T1000 (cell line): Measurements from ENCODE around the gene TSPAN3.

Experiments
- DNase-seq: peaks from one replicate; lab custom pipeline; 2025; ENCODE audit warnings: mixed read lengths; lab: John Stamatoyannopoulos, UW

The TSPAN3 gene

GRCh38 chr15:77033729-77034671 is 36.9 kb downstream of the TSPAN3 start:
- DNase-seq, result no peak

DNA sequence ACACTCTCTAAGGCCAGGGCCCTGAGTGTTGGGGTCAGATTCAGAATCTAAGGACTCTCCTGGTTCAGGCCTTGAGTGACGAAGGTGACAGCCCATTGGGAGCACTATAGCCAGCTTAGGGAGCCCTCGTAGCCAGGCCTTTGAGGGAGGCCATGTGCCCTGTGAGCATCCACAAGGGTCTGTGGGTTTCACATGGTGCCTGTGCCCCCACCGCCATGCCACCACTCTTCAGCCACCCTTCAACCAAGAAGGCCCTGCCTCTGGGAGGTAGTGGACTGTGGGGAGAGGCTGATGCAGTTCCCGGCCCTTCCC is 37.5 kb downstream of the TSPAN3 start:
- no peak for DNase-seq

GRCh38 chr15:77032647-77033416 is 38.1 kb downstream of the TSPAN3 start:
- DNase-seq, result no peak

GRCh38 chr15:77032052-77032646 is 38.8 kb downstream of the TSPAN3 start:
- DNase-seq, result no peak

DNA sequence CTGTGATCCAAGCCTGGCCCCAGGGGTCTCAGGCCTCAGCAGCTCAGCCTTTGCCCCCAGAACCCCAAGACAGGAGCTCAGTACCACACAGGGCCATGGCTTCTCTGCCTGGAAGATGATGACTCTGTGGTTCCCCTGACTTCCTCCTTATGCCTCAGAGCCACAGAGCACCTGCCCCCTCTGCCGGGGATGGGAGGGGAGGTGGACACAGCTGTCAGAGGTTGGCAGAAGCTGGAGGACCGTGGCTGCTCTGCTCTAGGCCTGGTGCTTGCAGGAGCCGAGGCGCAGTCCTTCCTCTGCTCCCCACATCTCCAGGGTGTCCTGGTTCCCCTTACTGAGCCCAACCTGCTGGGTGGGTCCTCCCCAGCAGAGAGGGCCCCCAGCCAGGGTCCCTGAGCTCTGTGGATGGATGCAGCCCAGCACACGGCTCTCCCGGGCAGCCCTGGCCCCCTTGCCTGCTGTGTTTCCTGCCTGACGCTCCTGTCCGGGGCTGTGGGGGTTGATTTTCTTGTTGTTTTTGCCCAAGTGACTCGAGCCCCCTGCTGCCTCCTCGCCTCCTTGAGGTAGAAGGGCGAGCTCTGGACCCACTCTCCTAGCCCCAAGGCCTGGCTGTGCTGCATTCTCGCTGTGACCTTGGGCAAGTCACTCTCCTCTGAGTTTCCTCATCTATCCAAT is 39.4 kb downstream of the TSPAN3 start:
- DNase-seq, result no peak

DNA sequence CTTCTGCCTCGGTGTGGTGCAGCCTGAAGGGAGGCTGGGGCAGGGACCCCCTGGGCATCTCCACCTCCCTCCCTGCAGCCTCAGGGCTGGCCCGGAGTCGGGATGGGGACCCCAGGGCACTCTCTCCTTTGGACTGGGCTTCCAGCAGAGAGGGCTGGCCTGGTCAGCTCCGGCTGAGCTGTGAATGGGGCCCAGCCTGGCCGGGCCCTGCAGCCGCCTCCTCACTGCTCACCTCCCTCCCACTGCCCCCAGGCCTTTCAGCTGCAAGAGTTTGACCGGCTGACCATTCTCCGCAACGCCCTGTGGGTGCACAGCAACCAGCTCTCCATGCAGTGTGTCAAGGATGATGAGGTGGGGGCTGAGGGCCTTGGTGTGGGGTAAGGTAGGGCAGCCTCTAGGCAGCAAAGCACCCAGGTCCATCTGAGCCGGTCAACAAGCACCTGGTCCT is 40.0 kb downstream of the TSPAN3 start:
- no peak for DNase-seq

- DNase-seq, result no peak
Measured at GRCh38 chr15:77030048-77030927, 40.6 kb downstream of the TSPAN3 start.

GRCh38 chr15:77029166-77030047 is 41.5 kb downstream of the TSPAN3 start:
- no peak for DNase-seq

- no peak for DNase-seq
Measured at GRCh38 chr15:77028451-77029165, 42.3 kb downstream of the TSPAN3 start.

GRCh38 chr15:77027697-77028450 is 43.0 kb downstream of the TSPAN3 start:
- DNase-seq, result no peak

DNA sequence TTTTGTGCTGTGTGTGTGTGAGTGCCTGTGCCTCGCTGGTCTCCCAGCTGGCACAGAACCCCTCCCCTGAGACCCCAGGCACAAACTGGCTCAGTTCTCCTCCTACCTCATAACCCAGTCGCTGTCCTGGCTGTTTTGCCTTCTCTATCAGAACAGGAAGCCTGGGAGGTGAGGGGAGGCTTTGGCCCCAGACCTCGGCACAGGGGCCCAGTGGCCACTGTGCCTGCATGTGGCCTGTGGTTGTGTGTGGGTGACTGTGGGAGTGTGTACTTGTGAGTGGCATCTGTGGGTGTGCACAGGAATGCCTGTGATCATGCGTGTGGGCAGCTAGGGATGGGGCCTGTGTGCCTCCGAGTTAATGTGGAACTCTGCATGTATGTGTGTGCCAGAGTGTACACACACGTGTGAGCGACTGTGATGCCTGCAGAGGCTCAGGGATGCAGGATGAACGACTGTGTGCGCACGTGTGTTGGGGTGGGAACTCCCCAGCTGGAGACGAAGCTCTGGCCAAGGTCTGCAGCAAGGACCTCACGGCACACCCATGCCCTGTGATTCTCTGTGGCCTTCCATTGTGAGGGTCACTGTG is 43.7 kb downstream of the TSPAN3 start:
- no peak for DNase-seq

GRCh38 chr15:77026501-77027110 is 44.3 kb downstream of the TSPAN3 start:
- no peak for DNase-seq

- DNase-seq, result no peak
Measured at GRCh38 chr15:77025941-77026411, 44.9 kb downstream of the TSPAN3 start.

- DNase-seq, result no peak
Measured at GRCh38 chr15:77025083-77025901, 45.6 kb downstream of the TSPAN3 start.

GRCh38 chr15:77024273-77025082 is 46.4 kb downstream of the TSPAN3 start:
- peak; percentile 41 for DNase-seq
